ENCODE results near the gene C1QBP. TPM values are rescaled to one million over a fixed set of nuclear protein-coding genes. Genes with fewer than 3 reads are reported as not detected.

C1QBP gene
- total and polyA plus RNA-seq, 2 of the 4 experiments (the other 2 are of a cell fraction): 172 to 173 TPM

DNA sequence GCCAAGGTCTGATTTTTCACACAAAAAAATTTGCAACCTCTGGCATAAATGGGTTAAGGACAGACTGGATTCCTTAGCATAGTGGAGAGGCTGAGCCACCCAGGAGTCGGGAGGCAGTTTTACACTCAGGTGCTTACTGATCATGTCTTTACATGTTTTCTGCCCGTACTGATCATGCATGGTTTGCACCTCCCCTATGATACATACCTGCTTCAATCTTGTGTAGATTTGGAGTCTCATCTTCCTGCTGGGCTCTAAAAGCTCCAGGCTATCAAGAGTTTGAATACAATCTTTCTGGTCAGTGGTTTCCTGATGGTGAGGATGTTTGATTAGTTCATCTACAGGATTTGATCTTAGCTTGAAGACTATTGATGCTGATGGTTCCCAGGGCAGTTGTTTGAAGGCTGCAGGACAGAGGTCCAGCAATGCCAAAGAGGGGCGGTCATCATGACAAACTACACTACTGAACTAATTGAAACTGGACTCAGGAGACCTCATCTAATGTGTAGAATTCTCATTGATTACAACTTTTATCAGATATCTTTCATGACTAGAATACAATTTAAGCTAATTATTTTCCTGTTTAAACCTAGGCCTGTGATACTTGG, 6.9 kb downstream of the C1QBP start:
- intact Hi-C loops (cut with micrococcal nuclease): no loop called here
- no peak for ATAC-seq (ENCODE audit: low read depth)
- H3K14ac ChIP-seq (replicated peaks; ENCODE audit: low read depth, low read length): no peak overlapping the region
- H3K27me3 ChIP-seq (ENCODE audit: control insufficient read depth, insufficient read depth, low read length): no peaks in the 10 kb centered on the region
- in situ Hi-C loops (cut with MboI; ENCODE audit: low sequenced_read_pairs): no loop called here
- ChIA-PET POLR2A (ENCODE audit: unreplicated experiment) (no interaction called here), CTCF (no interaction called here)
- H3K27ac ChIP-seq (ENCODE audit: insufficient read depth, low read length): no peak overlapping the region
- H2BK5ac ChIP-seq (ENCODE audit: low read depth, low read length, poor library complexity, severe bottlenecking): no peak overlapping the region
- no peak for DNase-seq
- BruUV-seq (replicated peaks): no TSS peak
- no peak overlapping the region for H4K8ac ChIP-seq (ENCODE audit: low read depth in 2 of 2, low read length in 2 of 2)
- H4K91ac ChIP-seq (ENCODE audit: insufficient read depth, low read depth, low read length): no peak overlapping the region
- no peak overlapping the region for H2AFZ ChIP-seq (replicated peaks; ENCODE audit: low read length, poor library complexity)
- no peak overlapping the region for H3K4me2 ChIP-seq (ENCODE audit: low read depth, low read length)
- no peak overlapping the region for H2BK120ac ChIP-seq (ENCODE audit: low read depth, low read length)
- H4K5ac ChIP-seq (ENCODE audit: low read depth, low read length): no peak overlapping the region
- H3K9me1 ChIP-seq (ENCODE audit: insufficient read depth, low read length): peaks cover 20% of the 10 kb centered on the region
- H3K36me3 ChIP-seq (ENCODE audit: control insufficient read depth, insufficient read depth, low read length): peaks cover 63% of the 10 kb centered on the region
- no peak overlapping the region for H2AK5ac ChIP-seq (ENCODE audit: low read depth, low read length)
- no peaks in the 10 kb centered on the region for H3K9me3 ChIP-seq (ENCODE audit: control insufficient read depth, insufficient read depth, low read length)
- dilution Hi-C loops (cut with HindIII; ENCODE audit: low sequenced_read_pairs, unreplicated experiment): no loop called here
- no peak overlapping the region for H3K9ac ChIP-seq (ENCODE audit: low read depth, low read length)
- peaks cover 8% of the 10 kb centered on the region for H3K4me1 ChIP-seq (ENCODE audit: control insufficient read depth, insufficient read depth, low read length)
- H3K79me1 ChIP-seq (ENCODE audit: low read depth in 1 of 2, low read length in 2 of 2): peaks cover 37 to 75% of the 10 kb centered on the region in 2 experiments
- H3K23ac ChIP-seq (ENCODE audit: low read depth, low read length): no peak overlapping the region
- TF ChIP-seq, protein P1, sequence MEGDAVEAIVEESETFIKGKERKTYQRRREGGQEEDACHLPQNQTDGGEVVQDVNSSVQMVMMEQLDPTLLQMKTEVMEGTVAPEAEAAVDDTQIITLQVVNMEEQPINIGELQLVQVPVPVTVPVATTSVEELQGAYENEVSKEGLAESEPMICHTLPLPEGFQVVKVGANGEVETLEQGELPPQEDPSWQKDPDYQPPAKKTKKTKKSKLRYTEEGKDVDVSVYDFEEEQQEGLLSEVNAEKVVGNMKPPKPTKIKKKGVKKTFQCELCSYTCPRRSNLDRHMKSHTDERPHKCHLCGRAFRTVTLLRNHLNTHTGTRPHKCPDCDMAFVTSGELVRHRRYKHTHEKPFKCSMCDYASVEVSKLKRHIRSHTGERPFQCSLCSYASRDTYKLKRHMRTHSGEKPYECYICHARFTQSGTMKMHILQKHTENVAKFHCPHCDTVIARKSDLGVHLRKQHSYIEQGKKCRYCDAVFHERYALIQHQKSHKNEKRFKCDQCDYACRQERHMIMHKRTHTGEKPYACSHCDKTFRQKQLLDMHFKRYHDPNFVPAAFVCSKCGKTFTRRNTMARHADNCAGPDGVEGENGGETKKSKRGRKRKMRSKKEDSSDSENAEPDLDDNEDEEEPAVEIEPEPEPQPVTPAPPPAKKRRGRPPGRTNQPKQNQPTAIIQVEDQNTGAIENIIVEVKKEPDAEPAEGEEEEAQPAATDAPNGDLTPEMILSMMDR (conservative IDR thresholded peaks at IDR 0.05; ENCODE audit: low read depth, low read length): no peak
- TF ChIP-seq MAZ (IDR thresholded peaks at IDR 0.05; ENCODE audit: borderline replicate concordance, low read depth, low read length) (no peak), MXI1 (IDR thresholded peaks at IDR 0.05; ENCODE audit: borderline replicate concordance, low read depth, low read length) (no peak), BHLHE40 (IDR thresholded peaks at IDR 0.05; ENCODE audit: low read depth, low read length) (no peak), CHD1 (IDR thresholded peaks at IDR 0.05; ENCODE audit: low read depth, low read length) (no peak), RAD21 (IDR thresholded peaks at IDR 0.05; ENCODE audit: low read length) (no peak), USF2 (IDR thresholded peaks at IDR 0.05; ENCODE audit: low read depth, low read length) (no peak), RCOR1 (IDR thresholded peaks at IDR 0.05; ENCODE audit: insufficient replicate concordance, low read length) (no peak)
- no CpG with 5 or more reads among the region's 3 CpGs for WGBS, 2 experiments (ENCODE audit: extremely low coverage in 2 of 2, insufficient read length in 1 of 2)
- H2BK15ac ChIP-seq (ENCODE audit: low read depth, low read length): no peak overlapping the region
- H4K20me1 ChIP-seq (ENCODE audit: insufficient read depth, low read length): peaks cover 21% of the 10 kb centered on the region
- H2BK20ac ChIP-seq (ENCODE audit: low read depth, low read length): no peak overlapping the region
- H3K56ac ChIP-seq (ENCODE audit: extremely low read depth, insufficient read depth, low read length): no peak overlapping the region
- no peak overlapping the region for H3K18ac ChIP-seq (ENCODE audit: low read depth, low read length)
- H3K4ac ChIP-seq (ENCODE audit: low read depth, low read length): no peak overlapping the region
- H3K4me3 ChIP-seq (ENCODE audit: insufficient read depth, low read depth, low read length): no peak overlapping the region
- no peak overlapping the region for H2AK9ac ChIP-seq (replicated peaks; ENCODE audit: low read depth, low read length, poor library complexity)
